Prostate gland (tissue), 2 donors: Measurements from ENCODE around the gene CPHXL. TPM values are rescaled to one million over a fixed set of nuclear protein-coding genes. Genes with fewer than 3 reads are reported as not detected.
A peak's percentile ranks its signal among the peaks of the same experiment; 100 is the strongest.

Source experiments
- DNase-seq: peaks from one replicate; pipeline ENCODE4 v3.0.0-alpha.2; 2019; ENCODE audit warnings: low spot score
- H3K27ac ChIP-seq, 2 donors: fragments of 200-600 bp; sonication (generic); 2 replicates each; pipeline ENCODE4 v1.5.1; 2017 to 2019
- H3K27me3 ChIP-seq: fragments of 200-600 bp; sonication (generic); replicated peaks from 2 replicates; pipeline ENCODE4 v1.5.1; 2019; ENCODE audit not compliant: insufficient read depth
- H3K36me3 ChIP-seq, 2 donors: fragments of 200-600 bp; sonication (generic); 1 replicate in 1 of 2; 2 replicates in 1 of 2; pipeline versions ENCODE4 v1.5.1 to v1.8.1; 2017 to 2019
- H3K4me1 ChIP-seq: fragments of 200-600 bp; sonication (generic); replicated peaks from 2 replicates; pipeline ENCODE4 v1.5.1; 2019
- H3K4me3 ChIP-seq, 2 donors: fragments of 200-600 bp; sonication (generic); 2 replicates each; pipeline ENCODE4 v1.5.1; 2017 to 2019
- H3K9me3 ChIP-seq: fragments of 200-600 bp; sonication (generic); 2 replicates; pipeline ENCODE4 v1.5.1; 2017
- CTCF ChIP-seq, 4 experiments: fragments of 200-600 bp in 2 of 4; fragments of 450-650 bp in 2 of 4; sonication (generic) in 2 of 4; IDR thresholded peaks; 1 replicate in 3 of 4; 2 replicates in 1 of 4; pipeline ENCODE4 v1.5.1; 2016 to 2019; ENCODE audit warnings: antibody characterized with exemption in 4 of 4, mild to moderate bottlenecking in 2 of 4, moderate library complexity in 2 of 4
- POLR2A ChIP-seq: fragments of 450-650 bp; IDR thresholded peaks from one replicate; pipeline ENCODE4 v1.6.1; 2016; ENCODE audit warnings: antibody characterized with exemption, mild to moderate bottlenecking
- POLR2AphosphoS5 ChIP-seq: sonication (generic); formaldehyde crosslinking; IDR thresholded peaks from one replicate; pipeline ENCODE4 v1.6.1; 2017; ENCODE audit warnings: antibody characterized with exemption
- WGBS: methylation state at CpG from one replicate; pipeline ENCODE4 v1.1.5; 2018; 5-methylcytosine and 5-hydroxymethylcytosine counted together
- intact Hi-C: fragments of 100-400 bp; cut with DNase I; formaldehyde crosslinking; loops from one replicate; pipeline ENCODE4 v1.14.2; 2022
- total RNA-seq, 2 donors: library from RNA; depleted of rRNA; stranded (reverse); fragments of >200 nt; gene quantifications; one replicate each; pipeline ENCODE4 v1.1.0, GENCODE V29; 2016

The CPHXL gene
- total RNA-seq, 2 donors from 2014 or later, result not detected

GRCh38 chr16:75733305-75734211, 7.3 kb upstream of the CPHXL start:
- no peak for TF ChIP-seq CTCF (IDR thresholded peaks at IDR 0.05)
- peak; percentile 3 for TF ChIP-seq POLR2AphosphoS5
- no peak for TF ChIP-seq POLR2A
- peak; percentile 35 for DNase-seq
- no peak overlapping the region for H3K4me3 ChIP-seq

GRCh38 chr16:75732871-75733270, 6.6 kb upstream of the CPHXL start:
- no peak for TF ChIP-seq CTCF (IDR thresholded peaks at IDR 0.05)
- TF ChIP-seq POLR2A, result no peak
- no peak for TF ChIP-seq POLR2AphosphoS5
- no peaks in the 10 kb centered on the region for H3K9me3 ChIP-seq
- intact Hi-C loops, result no loop called here
- H3K4me1 ChIP-seq, result no peaks in the 10 kb centered on the region
- peak overlapping the region in 1 of 2 donors; percentile 45 for H3K27ac ChIP-seq
- 16% methylated on average over 2 of the region's 2 CpGs for WGBS
- no peak for DNase-seq
- no peaks in the 10 kb centered on the region for H3K36me3 ChIP-seq
- H3K27me3 ChIP-seq, result no peaks in the 10 kb centered on the region
- no peak overlapping the region for H3K4me3 ChIP-seq

More at GRCh38 chr16:75733305-75734211, 7.3 kb upstream of the CPHXL start:
- WGBS, result 12% methylated on average over 6 of the region's 6 CpGs
- no peaks in the 10 kb centered on the region for H3K27me3 ChIP-seq
- H3K36me3 ChIP-seq, result no peaks in the 10 kb centered on the region
- peak overlapping the region; percentile 30 to 45 for H3K27ac ChIP-seq
- intact Hi-C loops, result no loop called here
- no peaks in the 10 kb centered on the region for H3K4me1 ChIP-seq
- H3K9me3 ChIP-seq, result no peaks in the 10 kb centered on the region

GRCh38 chr16:75727221-75727620, 931 bp upstream of the CPHXL start:
- no peak for DNase-seq
- TF ChIP-seq CTCF (IDR thresholded peaks at IDR 0.05) (no peak), POLR2A (no peak), POLR2AphosphoS5 (no peak)

GRCh38 chr16:75718452-75718851, 7.8 kb downstream of the CPHXL start:
- intact Hi-C loops, result no loop called here
- H3K36me3 ChIP-seq, result no peaks in the 10 kb centered on the region
- TF ChIP-seq POLR2AphosphoS5 (no peak), CTCF (IDR thresholded peaks at IDR 0.05) (no peak), POLR2A (no peak)
- no peak overlapping the region for H3K4me3 ChIP-seq
- no peak for DNase-seq
- H3K27me3 ChIP-seq, result no peaks in the 10 kb centered on the region
- H3K4me1 ChIP-seq, result no peaks in the 10 kb centered on the region
- 93% methylated on average over 4 of the region's 4 CpGs for WGBS
- no peaks in the 10 kb centered on the region for H3K9me3 ChIP-seq
- no peak overlapping the region for H3K27ac ChIP-seq

More at GRCh38 chr16:75727221-75727620, 931 bp upstream of the CPHXL start:
- Histone ChIP-seq H3K4me1 (no peaks in the 10 kb centered on the region), H3K9me3 (no peaks in the 10 kb centered on the region), H3K4me3 (no peak overlapping the region), H3K36me3 (no peaks in the 10 kb centered on the region), H3K27ac (no peak overlapping the region), H3K27me3 (no peaks in the 10 kb centered on the region)
- 62% methylated on average over 3 of the region's 3 CpGs for WGBS
- intact Hi-C loops, result no loop called here

- H3K27ac ChIP-seq, result no peak overlapping the region
- no peaks in the 10 kb centered on the region for H3K36me3 ChIP-seq
Measured at GRCh38 chr16:75714661-75715060, 11.6 kb downstream of the CPHXL start.

More at GRCh38 chr16:75714661-75715060, 11.6 kb downstream of the CPHXL start:
- intact Hi-C loops, result no loop called here
- H3K27me3 ChIP-seq, result no peaks in the 10 kb centered on the region
- H3K4me3 ChIP-seq, result no peak overlapping the region
- TF ChIP-seq POLR2AphosphoS5, result no peak
- no peak for TF ChIP-seq POLR2A
- no peak for TF ChIP-seq CTCF (IDR thresholded peaks at IDR 0.05)
- no peak for DNase-seq
- H3K4me1 ChIP-seq, result no peaks in the 10 kb centered on the region
- no peaks in the 10 kb centered on the region for H3K9me3 ChIP-seq
